ENCODE results near the gene ITPKC. TPM values are rescaled to one million over a fixed set of nuclear protein-coding genes. Genes with fewer than 3 reads are reported as not detected.

Gene ITPKC
- total RNA-seq, 1 donor from 2014 or later: 9.8 TPM

- TF ChIP-seq CTCF (IDR thresholded peaks at IDR 0.05; ENCODE audit: borderline replicate concordance): no peak
- Histone ChIP-seq H3K9me3 (replicated peaks) (no peaks in the 10 kb centered on the region), H3K36me3 (peaks cover 87% of the 10 kb centered on the region), H3K4me1 (peaks cover 20% of the 10 kb centered on the region), H3K27me3 (ENCODE audit: low read depth) (no peaks in the 10 kb centered on the region), H3K4me3 (no peak overlapping the region), H3K27ac (replicated peaks) (no peak overlapping the region)
- intact Hi-C loops (cut with micrococcal nuclease): no loop called here
- DNase-seq: no peak
Measured at GRCh38 chr19:40682431-40682964, 34.4 kb upstream of the ITPKC start.

DNA sequence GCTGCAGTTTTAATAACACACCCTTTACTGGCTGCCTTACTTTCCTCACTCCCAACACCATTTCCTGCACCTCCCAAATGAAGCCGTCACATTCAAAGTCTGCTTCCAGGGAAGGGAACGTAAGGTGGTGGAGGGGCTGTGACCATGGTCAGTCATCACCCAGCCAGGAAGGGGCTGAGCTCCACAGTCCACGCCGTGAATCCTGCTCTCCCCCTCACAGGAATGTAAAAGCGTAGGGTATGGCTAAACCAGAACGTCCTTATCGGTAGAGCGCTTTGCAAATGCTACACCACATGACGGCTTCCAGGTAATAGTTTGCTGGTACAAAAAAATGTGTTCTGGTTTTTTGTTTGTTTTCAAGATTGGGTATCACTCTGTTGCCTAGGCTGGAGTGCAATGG is 33.5 kb upstream of the ITPKC start:
- H3K36me3 ChIP-seq: peaks cover 78% of the 10 kb centered on the region

GRCh38 chr19:40684280-40684679 is 32.6 kb upstream of the ITPKC start:
- Histone ChIP-seq H3K4me3 (no peak overlapping the region), H3K27me3 (ENCODE audit: low read depth) (no peaks in the 10 kb centered on the region), H3K36me3 (peaks cover 70% of the 10 kb centered on the region), H3K27ac (replicated peaks) (no peak overlapping the region), H3K4me1 (peaks cover 38% of the 10 kb centered on the region), H3K9me3 (replicated peaks) (no peaks in the 10 kb centered on the region)
- intact Hi-C loops (cut with micrococcal nuclease): no loop called here
- no peak for DNase-seq
- no peak for TF ChIP-seq CTCF (IDR thresholded peaks at IDR 0.05; ENCODE audit: borderline replicate concordance)

More for the DNA sequence above, 33.5 kb upstream of the ITPKC start:
- Histone ChIP-seq H3K4me1 (peaks cover 30% of the 10 kb centered on the region), H3K27me3 (ENCODE audit: low read depth) (no peaks in the 10 kb centered on the region), H3K9me3 (replicated peaks) (no peaks in the 10 kb centered on the region), H3K4me3 (no peak overlapping the region), H3K27ac (replicated peaks) (peak overlapping the region; percentile 28)
- TF ChIP-seq CTCF (IDR thresholded peaks at IDR 0.05; ENCODE audit: borderline replicate concordance): no peak
- DNase-seq: no peak
- intact Hi-C loops (cut with micrococcal nuclease): no loop called here

- intact Hi-C loops (cut with micrococcal nuclease): no loop called here
- DNase-seq: no peak
- no peak overlapping the region for H3K27ac ChIP-seq (replicated peaks)
- H3K4me3 ChIP-seq: no peak overlapping the region
- no peak for TF ChIP-seq CTCF (IDR thresholded peaks at IDR 0.05; ENCODE audit: borderline replicate concordance)
- peaks cover 46% of the 10 kb centered on the region for H3K4me1 ChIP-seq
- peaks cover 62% of the 10 kb centered on the region for H3K36me3 ChIP-seq
- no peaks in the 10 kb centered on the region for H3K27me3 ChIP-seq (ENCODE audit: low read depth)
- H3K9me3 ChIP-seq (replicated peaks): no peaks in the 10 kb centered on the region
Measured at GRCh38 chr19:40685016-40685526, 31.8 kb upstream of the ITPKC start.

DNA sequence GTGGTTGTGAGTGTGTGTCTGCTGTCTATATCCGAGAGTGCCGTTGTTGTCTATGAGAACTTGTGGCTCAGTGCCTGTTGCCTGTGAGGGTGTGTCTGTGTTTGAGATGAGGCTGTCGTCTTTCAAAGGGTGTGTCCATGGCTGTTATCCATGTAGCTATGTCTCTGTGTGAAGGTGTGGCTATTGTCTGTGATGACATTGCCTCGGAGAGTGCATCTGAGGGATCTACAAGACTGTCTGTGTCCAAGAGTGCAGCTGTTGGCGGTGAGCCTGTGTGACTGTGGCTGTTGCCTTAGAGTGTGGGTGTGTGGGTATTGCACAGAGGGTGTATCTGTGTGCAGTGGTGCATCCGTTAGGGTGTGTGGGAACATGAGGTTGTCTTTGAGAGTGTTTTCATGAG is 31.3 kb upstream of the ITPKC start:
- intact Hi-C loops (cut with micrococcal nuclease): no loop called here
- Histone ChIP-seq H3K27ac (replicated peaks) (no peak overlapping the region), H3K27me3 (ENCODE audit: low read depth) (no peaks in the 10 kb centered on the region), H3K9me3 (replicated peaks) (no peaks in the 10 kb centered on the region), H3K4me1 (peaks cover 50% of the 10 kb centered on the region), H3K4me3 (no peak overlapping the region), H3K36me3 (peaks cover 57% of the 10 kb centered on the region)
- no peak for TF ChIP-seq CTCF (IDR thresholded peaks at IDR 0.05; ENCODE audit: borderline replicate concordance)
- DNase-seq: no peak
